Measurements from ENCODE around the gene GNB5. TPM values are rescaled to one million over a fixed set of nuclear protein-coding genes. Genes with fewer than 3 reads are reported as not detected.

Gene GNB5
- total and polyA plus RNA-seq, 2 donors: 16.1 to 20.5 TPM

- no peak for DNase-seq (ENCODE audit: low read depth in 6 of 9, low spot score in 9 of 9)
- H3K4me3 ChIP-seq (ENCODE audit: low read length in 2 of 2): no peak overlapping the region
- no peak overlapping the region for H3K27ac ChIP-seq (ENCODE audit: low read depth in 1 of 2, low read length in 1 of 2)
- no peaks in the 10 kb centered on the region for H3K9me3 ChIP-seq (ENCODE audit: control insufficient read depth in 2 of 2, insufficient read depth in 1 of 2, low read length in 1 of 2)
- H3K4me1 ChIP-seq (ENCODE audit: control insufficient read depth in 2 of 2, insufficient read depth in 2 of 2, low read length in 2 of 2): peaks cover 14 to 19% of the 10 kb centered on the region in 2 donors
- no peaks in the 10 kb centered on the region for H3K27me3 ChIP-seq (ENCODE audit: control insufficient read depth in 2 of 2, insufficient read depth in 1 of 2, low read length in 1 of 2)
- WGBS: 97% methylated on average over 1 of the region's 1 CpG
- no peaks in the 10 kb centered on the region for H3K36me3 ChIP-seq (ENCODE audit: control insufficient read depth in 2 of 2, insufficient read depth in 2 of 2, low read length in 1 of 2)
These were observed 38.9 kb upstream of the GNB5 start for GRCh38 chr15:52230073-52230472.

- no peak overlapping the region for H3K4me3 ChIP-seq (ENCODE audit: low read length in 2 of 2)
- WGBS: 96% methylated on average over 8 of the region's 8 CpGs
- H3K27ac ChIP-seq (ENCODE audit: low read depth in 1 of 2, low read length in 1 of 2): no peak overlapping the region
- no peak for DNase-seq (ENCODE audit: low read depth in 6 of 9, low spot score in 9 of 9)
- no peaks in the 10 kb centered on the region for H3K36me3 ChIP-seq (ENCODE audit: control insufficient read depth in 2 of 2, insufficient read depth in 2 of 2, low read length in 1 of 2)
- no peaks in the 10 kb centered on the region for H3K9me3 ChIP-seq (ENCODE audit: control insufficient read depth in 2 of 2, insufficient read depth in 1 of 2, low read length in 1 of 2)
- H3K4me1 ChIP-seq (ENCODE audit: control insufficient read depth in 2 of 2, insufficient read depth in 2 of 2, low read length in 2 of 2): peaks cover 2 to 8% of the 10 kb centered on the region in 2 donors
- H3K27me3 ChIP-seq (ENCODE audit: control insufficient read depth in 2 of 2, insufficient read depth in 1 of 2, low read length in 1 of 2): no peaks in the 10 kb centered on the region
These were observed 37.7 kb upstream of the GNB5 start for GRCh38 chr15:52228921-52229320.

- H3K27ac ChIP-seq (ENCODE audit: low read depth in 1 of 2, low read length in 1 of 2): no peak overlapping the region
- H3K4me3 ChIP-seq (ENCODE audit: low read length in 2 of 2): no peak overlapping the region
- H3K36me3 ChIP-seq (ENCODE audit: control insufficient read depth in 2 of 2, insufficient read depth in 2 of 2, low read length in 1 of 2): no peaks in the 10 kb centered on the region
- H3K9me3 ChIP-seq (ENCODE audit: control insufficient read depth in 2 of 2, insufficient read depth in 1 of 2, low read length in 1 of 2): no peaks in the 10 kb centered on the region
- DNase-seq (ENCODE audit: low read depth in 6 of 9, low spot score in 9 of 9): peak in 8 of 9 donors; percentile 63 to 90 (median 77)
- H3K27me3 ChIP-seq (ENCODE audit: control insufficient read depth in 2 of 2, insufficient read depth in 1 of 2, low read length in 1 of 2): no peaks in the 10 kb centered on the region
- WGBS: 64% methylated on average over 5 of the region's 5 CpGs
- H3K4me1 ChIP-seq (ENCODE audit: control insufficient read depth in 2 of 2, insufficient read depth in 2 of 2, low read length in 2 of 2): peaks cover 0 to 8% of the 10 kb centered on the region in 2 donors
These were observed 36.3 kb upstream of the GNB5 start for GRCh38 chr15:52227456-52227855.

- no peak for DNase-seq (ENCODE audit: low read depth in 6 of 9, low spot score in 9 of 9)
- Histone ChIP-seq H3K36me3 (ENCODE audit: control insufficient read depth in 2 of 2, insufficient read depth in 2 of 2, low read length in 1 of 2) (no peaks in the 10 kb centered on the region), H3K27ac (ENCODE audit: low read depth in 1 of 2, low read length in 1 of 2) (no peak overlapping the region), H3K4me1 (ENCODE audit: control insufficient read depth in 2 of 2, insufficient read depth in 2 of 2, low read length in 2 of 2) (peaks cover 10 to 27% of the 10 kb centered on the region in 2 donors), H3K27me3 (ENCODE audit: control insufficient read depth in 2 of 2, insufficient read depth in 1 of 2, low read length in 1 of 2) (no peaks in the 10 kb centered on the region), H3K4me3 (ENCODE audit: low read length in 2 of 2) (no peak overlapping the region), H3K9me3 (ENCODE audit: control insufficient read depth in 2 of 2, insufficient read depth in 1 of 2, low read length in 1 of 2) (no peaks in the 10 kb centered on the region)
- WGBS: 98% methylated on average over 8 of the region's 8 CpGs
These were observed 34.0 kb upstream of the GNB5 start for GRCh38 chr15:52225230-52225629.

- Histone ChIP-seq H3K27ac (ENCODE audit: low read depth in 1 of 2, low read length in 1 of 2) (no peak overlapping the region), H3K36me3 (ENCODE audit: control insufficient read depth in 2 of 2, insufficient read depth in 2 of 2, low read length in 1 of 2) (no peaks in the 10 kb centered on the region), H3K4me3 (ENCODE audit: low read length in 2 of 2) (no peak overlapping the region), H3K27me3 (ENCODE audit: control insufficient read depth in 2 of 2, insufficient read depth in 1 of 2, low read length in 1 of 2) (no peaks in the 10 kb centered on the region), H3K4me1 (ENCODE audit: control insufficient read depth in 2 of 2, insufficient read depth in 2 of 2, low read length in 2 of 2) (peaks cover 10 to 28% of the 10 kb centered on the region in 2 donors), H3K9me3 (ENCODE audit: control insufficient read depth in 2 of 2, insufficient read depth in 1 of 2, low read length in 1 of 2) (no peaks in the 10 kb centered on the region)
- DNase-seq (ENCODE audit: low read depth in 6 of 9, low spot score in 9 of 9): no peak
- 95% methylated on average over 4 of the region's 4 CpGs for WGBS
These were observed 33.0 kb upstream of the GNB5 start for GRCh38 chr15:52224211-52224610.

GRCh38 chr15:52221730-52222129 lies 30.5 kb upstream of the GNB5 start:
- H3K27ac ChIP-seq (ENCODE audit: low read depth in 1 of 2, low read length in 1 of 2): peak overlapping the region in 1 of 2 donors; percentile 85
- DNase-seq (ENCODE audit: low read depth in 6 of 9, low spot score in 9 of 9): no peak
- WGBS: 83% methylated on average over 5 of the region's 5 CpGs

GRCh38 chr15:52220937-52221660 lies 29.9 kb upstream of the GNB5 start:
- Histone ChIP-seq H3K27me3 (ENCODE audit: control insufficient read depth in 2 of 2, insufficient read depth in 1 of 2, low read length in 1 of 2) (no peaks in the 10 kb centered on the region), H3K4me3 (ENCODE audit: low read length in 2 of 2) (peak overlapping the region; percentile 14 to 21), H3K36me3 (ENCODE audit: control insufficient read depth in 2 of 2, insufficient read depth in 2 of 2, low read length in 1 of 2) (no peaks in the 10 kb centered on the region), H3K9me3 (ENCODE audit: control insufficient read depth in 2 of 2, insufficient read depth in 1 of 2, low read length in 1 of 2) (no peaks in the 10 kb centered on the region), H3K4me1 (ENCODE audit: control insufficient read depth in 2 of 2, insufficient read depth in 2 of 2, low read length in 2 of 2) (peaks cover 10 to 28% of the 10 kb centered on the region in 2 donors), H3K27ac (ENCODE audit: low read depth in 1 of 2, low read length in 1 of 2) (peak overlapping the region; percentile 75 to 85)
- 27% methylated on average over 7 of the region's 7 CpGs for WGBS
- DNase-seq (ENCODE audit: low read depth in 6 of 9, low spot score in 9 of 9): peak in 6 of 9 donors; percentile 28 to 78 (median 46)

More at GRCh38 chr15:52221730-52222129, 30.5 kb upstream of the GNB5 start:
- H3K4me3 ChIP-seq (ENCODE audit: low read length in 2 of 2): peak overlapping the region in 1 of 2 donors; percentile 21
- H3K36me3 ChIP-seq (ENCODE audit: control insufficient read depth in 2 of 2, insufficient read depth in 2 of 2, low read length in 1 of 2): no peaks in the 10 kb centered on the region
- no peaks in the 10 kb centered on the region for H3K27me3 ChIP-seq (ENCODE audit: control insufficient read depth in 2 of 2, insufficient read depth in 1 of 2, low read length in 1 of 2)
- peaks cover 10 to 28% of the 10 kb centered on the region in 2 donors for H3K4me1 ChIP-seq (ENCODE audit: control insufficient read depth in 2 of 2, insufficient read depth in 2 of 2, low read length in 2 of 2)
- no peaks in the 10 kb centered on the region for H3K9me3 ChIP-seq (ENCODE audit: control insufficient read depth in 2 of 2, insufficient read depth in 1 of 2, low read length in 1 of 2)

- WGBS: 97% methylated on average over 6 of the region's 6 CpGs
- Histone ChIP-seq H3K4me1 (ENCODE audit: control insufficient read depth in 2 of 2, insufficient read depth in 2 of 2, low read length in 2 of 2) (peaks cover 10 to 28% of the 10 kb centered on the region in 2 donors), H3K36me3 (ENCODE audit: control insufficient read depth in 2 of 2, insufficient read depth in 2 of 2, low read length in 1 of 2) (no peaks in the 10 kb centered on the region), H3K27ac (ENCODE audit: low read depth in 1 of 2, low read length in 1 of 2) (peak overlapping the region in 1 of 2 donors; percentile 85), H3K4me3 (ENCODE audit: low read length in 2 of 2) (no peak overlapping the region), H3K9me3 (ENCODE audit: control insufficient read depth in 2 of 2, insufficient read depth in 1 of 2, low read length in 1 of 2) (no peaks in the 10 kb centered on the region), H3K27me3 (ENCODE audit: control insufficient read depth in 2 of 2, insufficient read depth in 1 of 2, low read length in 1 of 2) (no peaks in the 10 kb centered on the region)
- DNase-seq (ENCODE audit: low read depth in 6 of 9, low spot score in 9 of 9): no peak
These were observed 29.1 kb upstream of the GNB5 start for GRCh38 chr15:52220251-52220650.

- no peak for DNase-seq (ENCODE audit: low read depth in 6 of 9, low spot score in 9 of 9)
- no peak overlapping the region for H3K4me3 ChIP-seq (ENCODE audit: low read length in 2 of 2)
- peaks cover 10 to 28% of the 10 kb centered on the region in 2 donors for H3K4me1 ChIP-seq (ENCODE audit: control insufficient read depth in 2 of 2, insufficient read depth in 2 of 2, low read length in 2 of 2)
- no peak overlapping the region for H3K27ac ChIP-seq (ENCODE audit: low read depth in 1 of 2, low read length in 1 of 2)
- no peaks in the 10 kb centered on the region for H3K36me3 ChIP-seq (ENCODE audit: control insufficient read depth in 2 of 2, insufficient read depth in 2 of 2, low read length in 1 of 2)
- no peaks in the 10 kb centered on the region for H3K9me3 ChIP-seq (ENCODE audit: control insufficient read depth in 2 of 2, insufficient read depth in 1 of 2, low read length in 1 of 2)
- 99% methylated on average over 4 of the region's 4 CpGs for WGBS
- no peaks in the 10 kb centered on the region for H3K27me3 ChIP-seq (ENCODE audit: control insufficient read depth in 2 of 2, insufficient read depth in 1 of 2, low read length in 1 of 2)
These were observed 27.6 kb upstream of the GNB5 start for GRCh38 chr15:52218816-52219215.

All from thymus (tissue), 11 donors.